Astrocyte (in vitro differentiated cells and primary cell): ENCODE results near the gene KIAA0232. TPM values are rescaled to one million over a fixed set of nuclear protein-coding genes. Genes with fewer than 3 reads are reported as not detected.
A peak's percentile ranks its signal among the peaks of the same experiment; 100 is the strongest.

ENCODE experiments used
- DNase-seq: peaks from one replicate; pipeline ENCODE4 v3.0.0-alpha.2; 2010; ENCODE audit warnings: low read depth
- FAIRE-seq: peaks from 2 replicates; lab custom pipeline; 2011; peaks lifted over from hg19 to GRCh38; lab: Jason Lieb, UNC
- H2AFZ ChIP-seq: 2 replicates; pipeline ENCODE4 v1.6.0; 2012; ENCODE audit warnings: low read depth, low read length, inconsistent platforms
- H3K27ac ChIP-seq: 2 replicates; pipeline ENCODE4 v1.5.1; 2011; ENCODE audit warnings: low read depth, low read length, inconsistent platforms
- H3K27me3 ChIP-seq: 2 replicates; pipeline ENCODE4 v1.6.0; 2011; ENCODE audit warnings: low read length, inconsistent platforms; ENCODE audit not compliant: insufficient read depth
- H3K36me3 ChIP-seq: 2 replicates; pipeline ENCODE4 v1.5.1; 2011; ENCODE audit warnings: low read length, inconsistent platforms; ENCODE audit not compliant: insufficient read depth
- H3K4me1 ChIP-seq: 2 replicates; pipeline ENCODE4 v1.5.1; 2011; ENCODE audit warnings: low read length, inconsistent platforms; ENCODE audit not compliant: insufficient read depth
- H3K4me2 ChIP-seq: 2 replicates; pipeline ENCODE4 v1.6.0; 2012; ENCODE audit warnings: low read length, inconsistent platforms
- H3K4me3 ChIP-seq: 2 replicates; pipeline ENCODE4 v1.5.1; 2011; ENCODE audit warnings: low read depth, mild to moderate bottlenecking, low read length, inconsistent platforms; ENCODE audit not compliant: insufficient read depth
- H3K79me2 ChIP-seq: 2 replicates; pipeline ENCODE4 v1.6.0; 2012; ENCODE audit warnings: mild to moderate bottlenecking, low read length, inconsistent platforms; ENCODE audit not compliant: insufficient read depth
- H3K9ac ChIP-seq: 2 replicates; pipeline ENCODE4 v1.6.0; 2012; ENCODE audit warnings: mild to moderate bottlenecking, low read length, inconsistent platforms
- H3K9me3 ChIP-seq: 2 replicates; pipeline ENCODE4 v1.5.1; 2012; ENCODE audit warnings: low read depth, mild to moderate bottlenecking, low read length, inconsistent platforms; ENCODE audit not compliant: insufficient read depth
- H4K20me1 ChIP-seq: 2 replicates; pipeline ENCODE4 v1.6.0; 2012; ENCODE audit warnings: low read length, inconsistent platforms; ENCODE audit not compliant: insufficient read depth
- H3K27ac Mint-ChIP-seq: one replicate; pipeline ENCODE4 v1.8.0; 2021; ENCODE audit warnings: mild to moderate bottlenecking, mixed read lengths; ENCODE audit not compliant: unreplicated experiment
- H3K27me3 Mint-ChIP-seq: one replicate; pipeline ENCODE4 v1.8.0; 2021; ENCODE audit warnings: low read depth, mixed read lengths; ENCODE audit not compliant: unreplicated experiment
- H3K36me3 Mint-ChIP-seq: one replicate; pipeline ENCODE4 v1.8.0; 2021; ENCODE audit warnings: low read depth, mixed read lengths; ENCODE audit not compliant: unreplicated experiment
- H3K4me1 Mint-ChIP-seq: one replicate; pipeline ENCODE4 v1.8.0; 2021; ENCODE audit warnings: low read depth, mixed read lengths; ENCODE audit not compliant: unreplicated experiment
- H3K4me3 Mint-ChIP-seq: one replicate; pipeline ENCODE4 v1.8.0; 2021; ENCODE audit warnings: mild to moderate bottlenecking, moderate library complexity, mixed read lengths; ENCODE audit not compliant: unreplicated experiment
- H3K9me3 Mint-ChIP-seq: one replicate; pipeline ENCODE4 v1.8.0; 2021; ENCODE audit warnings: mild to moderate bottlenecking, mixed read lengths; ENCODE audit not compliant: unreplicated experiment
- EZH2 ChIP-seq: IDR thresholded peaks from 2 replicates; pipeline ENCODE4 v1.6.1; 2012; ENCODE audit warnings: mild to moderate bottlenecking, low read length, inconsistent platforms; ENCODE audit not compliant: insufficient read depth
- total RNA-seq: library from RNA; stranded (reverse); gene quantifications from 2 replicates; pipeline ENCODE4 v1.2.1, GENCODE V29; 2021
- TF ChIP-seq, protein P1 (sequence below): IDR thresholded peaks from 2 replicates; pipeline ENCODE4 v1.5.1; 2011; ENCODE audit warnings: low read depth, mild to moderate bottlenecking, inconsistent platforms, low read length, moderate library complexity; ENCODE audit not compliant: insufficient read depth

The KIAA0232 gene
- total RNA-seq, 1 donor from 2014 or later, result 27.6 TPM

DNA sequence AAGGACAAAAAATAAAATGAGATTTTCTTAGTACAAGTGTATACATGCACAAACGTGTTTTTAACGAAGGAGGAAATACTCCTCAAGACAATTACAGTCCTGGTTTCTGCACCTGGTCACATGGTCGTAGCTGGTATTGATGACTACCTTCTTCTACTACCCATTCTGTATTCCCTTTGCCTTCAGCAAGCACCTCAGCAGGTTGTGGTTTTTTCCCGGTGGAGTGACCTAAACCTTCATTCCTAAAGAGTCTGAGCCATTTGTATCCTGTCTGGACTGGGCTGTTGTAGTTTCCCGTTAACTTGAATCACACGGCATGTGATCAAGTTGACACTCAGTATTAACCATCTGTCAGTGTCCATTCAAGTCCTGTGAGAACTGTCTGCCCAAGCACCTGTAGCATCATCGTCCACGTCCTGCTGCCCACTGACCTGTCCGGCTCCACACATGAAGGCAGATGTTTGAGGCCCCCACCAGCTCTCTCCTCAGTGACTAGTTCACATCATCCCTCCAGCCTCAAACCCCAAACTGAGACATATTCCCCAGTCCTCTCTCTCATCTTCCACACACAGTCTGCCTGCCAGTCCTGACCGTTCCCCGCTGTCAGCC is 96.0 kb downstream of the KIAA0232 start:
- H4K20me1 ChIP-seq, result peaks cover 25% of the 10 kb centered on the region
- H3K36me3 ChIP-seq, result peaks cover 49% of the 10 kb centered on the region
- no peak for FAIRE-seq
- H3K4me3 ChIP-seq, result no peak overlapping the region
- no peaks in the 10 kb centered on the region for H3K79me2 ChIP-seq
- no peaks in the 10 kb centered on the region for H3K4me1 ChIP-seq
- no peak overlapping the region for H3K27ac ChIP-seq
- H3K9me3 ChIP-seq, result no peaks in the 10 kb centered on the region
- peak; percentile 55 for DNase-seq
- no peak overlapping the region for H3K4me3 Mint-ChIP-seq
- no peak overlapping the region for H3K9ac ChIP-seq
- H3K4me1 Mint-ChIP-seq, result peaks cover 23% of the 10 kb centered on the region
- H3K9me3 Mint-ChIP-seq, result peaks cover 1% of the 10 kb centered on the region
- H3K36me3 Mint-ChIP-seq, result peaks cover 37% of the 10 kb centered on the region
- no peak overlapping the region for H2AFZ ChIP-seq
- no peaks in the 10 kb centered on the region for H3K27me3 Mint-ChIP-seq
- no peaks in the 10 kb centered on the region for H3K27me3 ChIP-seq
- peak overlapping the region; percentile 75 for H3K27ac Mint-ChIP-seq
- H3K4me2 ChIP-seq, result no peak overlapping the region
- no peak for TF ChIP-seq EZH2
- TF ChIP-seq, protein P1, sequence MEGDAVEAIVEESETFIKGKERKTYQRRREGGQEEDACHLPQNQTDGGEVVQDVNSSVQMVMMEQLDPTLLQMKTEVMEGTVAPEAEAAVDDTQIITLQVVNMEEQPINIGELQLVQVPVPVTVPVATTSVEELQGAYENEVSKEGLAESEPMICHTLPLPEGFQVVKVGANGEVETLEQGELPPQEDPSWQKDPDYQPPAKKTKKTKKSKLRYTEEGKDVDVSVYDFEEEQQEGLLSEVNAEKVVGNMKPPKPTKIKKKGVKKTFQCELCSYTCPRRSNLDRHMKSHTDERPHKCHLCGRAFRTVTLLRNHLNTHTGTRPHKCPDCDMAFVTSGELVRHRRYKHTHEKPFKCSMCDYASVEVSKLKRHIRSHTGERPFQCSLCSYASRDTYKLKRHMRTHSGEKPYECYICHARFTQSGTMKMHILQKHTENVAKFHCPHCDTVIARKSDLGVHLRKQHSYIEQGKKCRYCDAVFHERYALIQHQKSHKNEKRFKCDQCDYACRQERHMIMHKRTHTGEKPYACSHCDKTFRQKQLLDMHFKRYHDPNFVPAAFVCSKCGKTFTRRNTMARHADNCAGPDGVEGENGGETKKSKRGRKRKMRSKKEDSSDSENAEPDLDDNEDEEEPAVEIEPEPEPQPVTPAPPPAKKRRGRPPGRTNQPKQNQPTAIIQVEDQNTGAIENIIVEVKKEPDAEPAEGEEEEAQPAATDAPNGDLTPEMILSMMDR, result no peak

DNA sequence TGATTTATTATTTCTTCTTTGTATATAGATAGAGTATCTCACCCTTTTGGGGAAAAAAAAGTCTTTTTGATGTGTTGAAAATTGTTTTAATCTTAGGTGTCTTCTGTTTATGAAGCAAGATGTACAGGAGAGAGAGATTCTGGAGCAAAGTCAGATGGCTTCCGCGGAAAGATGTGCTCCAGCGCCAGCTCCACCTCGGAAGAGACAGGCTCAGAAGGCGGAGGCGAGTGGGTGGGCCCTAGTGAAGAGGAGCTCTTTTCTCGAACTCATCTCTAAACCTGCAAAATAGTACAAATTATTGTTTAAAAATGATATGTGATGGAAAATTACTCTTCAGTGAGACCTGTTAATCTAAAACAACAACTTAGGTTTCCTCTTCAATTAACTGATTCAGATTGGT is 98.2 kb downstream of the KIAA0232 start:
- no peak overlapping the region for H2AFZ ChIP-seq
- no peak overlapping the region for H3K4me2 ChIP-seq
- peaks cover 5% of the 10 kb centered on the region for H4K20me1 ChIP-seq
- H3K27me3 ChIP-seq, result no peaks in the 10 kb centered on the region
- peaks cover 36% of the 10 kb centered on the region for H3K36me3 ChIP-seq
- Mint-ChIP-seq H3K9me3 (peaks cover 1% of the 10 kb centered on the region), H3K27me3 (no peaks in the 10 kb centered on the region), H3K27ac (peak overlapping the region; percentile 64), H3K4me3 (no peak overlapping the region), H3K36me3 (peaks cover 35% of the 10 kb centered on the region), H3K4me1 (peaks cover 27% of the 10 kb centered on the region)
- H3K4me1 ChIP-seq, result peaks cover 3% of the 10 kb centered on the region
- no peak overlapping the region for H3K27ac ChIP-seq
- H3K9me3 ChIP-seq, result no peaks in the 10 kb centered on the region
- DNase-seq (no peak), FAIRE-seq (no peak)
- H3K4me3 ChIP-seq, result no peak overlapping the region
- no peaks in the 10 kb centered on the region for H3K79me2 ChIP-seq
- TF ChIP-seq, protein P1, result no peak
- no peak for TF ChIP-seq EZH2
- H3K9ac ChIP-seq, result no peak overlapping the region

- H3K4me3 Mint-ChIP-seq, result no peak overlapping the region
- H4K20me1 ChIP-seq, result no peaks in the 10 kb centered on the region
- H3K27ac Mint-ChIP-seq, result no peak overlapping the region
- no peak overlapping the region for H3K9ac ChIP-seq
- H3K4me1 Mint-ChIP-seq, result peaks cover 30% of the 10 kb centered on the region
- TF ChIP-seq EZH2, result no peak
- TF ChIP-seq, protein P1, result no peak
- FAIRE-seq (no peak), DNase-seq (no peak)
- H3K79me2 ChIP-seq, result no peaks in the 10 kb centered on the region
- no peaks in the 10 kb centered on the region for H3K27me3 ChIP-seq
- no peaks in the 10 kb centered on the region for H3K27me3 Mint-ChIP-seq
- H3K4me2 ChIP-seq, result no peak overlapping the region
- no peak overlapping the region for H3K4me3 ChIP-seq
- H3K9me3 Mint-ChIP-seq, result no peaks in the 10 kb centered on the region
- no peak overlapping the region for H2AFZ ChIP-seq
- peaks cover 33% of the 10 kb centered on the region for H3K36me3 Mint-ChIP-seq
- H3K4me1 ChIP-seq, result peaks cover 13% of the 10 kb centered on the region
- peaks cover 28% of the 10 kb centered on the region for H3K36me3 ChIP-seq
- no peaks in the 10 kb centered on the region for H3K9me3 ChIP-seq
- H3K27ac ChIP-seq, result no peak overlapping the region
Measured at GRCh38 chr4:6881908-6882307, 99.4 kb downstream of the KIAA0232 start.
